ENCODE data around the gene CLPTM1L.
A peak's percentile ranks its signal among the peaks of the same experiment; 100 is the strongest.

CLPTM1L gene

DNA sequence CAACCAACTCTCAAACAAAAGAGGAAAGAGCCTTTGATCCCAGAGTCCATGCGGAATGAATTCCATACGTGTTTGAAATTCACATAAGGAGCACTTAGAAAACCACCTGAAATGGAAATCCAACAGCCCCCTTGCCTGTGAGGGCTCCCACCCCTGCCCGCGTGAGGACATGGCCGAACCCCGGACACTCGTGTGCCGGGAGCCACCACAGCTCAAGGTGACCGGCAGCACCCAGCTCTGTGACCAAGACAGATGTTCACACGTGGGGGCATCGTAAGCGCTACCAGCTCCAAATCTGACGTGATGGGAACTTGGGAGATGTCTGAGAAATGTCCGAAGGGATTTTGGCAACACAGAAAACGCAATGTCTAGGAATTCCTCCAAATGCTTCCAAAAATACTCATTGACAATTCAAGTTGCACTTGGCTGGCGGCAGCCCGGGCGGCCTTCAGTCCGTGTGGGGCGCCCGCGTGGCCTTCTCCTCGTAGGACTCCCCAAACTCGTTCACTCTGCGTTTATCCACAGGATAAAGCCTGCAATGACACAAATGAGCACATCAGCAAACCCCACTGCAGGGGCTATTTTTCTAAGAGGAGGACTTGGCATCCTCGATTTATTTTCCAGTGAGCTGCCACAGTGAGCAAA lies 26.9 kb downstream of the CLPTM1L start:
- Mint-ChIP-seq H3K27me3 (peaks cover 33% of the 10 kb centered on the region), H3K4me1 (ENCODE audit: low read depth) (peaks cover 14% of the 10 kb centered on the region), H3K9me3 (no peaks in the 10 kb centered on the region), H3K27ac (no peak overlapping the region), H3K4me3 (no peak overlapping the region), H3K36me3 (ENCODE audit: low read depth) (peaks cover 62% of the 10 kb centered on the region)
- intact Hi-C loops (cut with micrococcal nuclease) = no loop called here

DNA sequence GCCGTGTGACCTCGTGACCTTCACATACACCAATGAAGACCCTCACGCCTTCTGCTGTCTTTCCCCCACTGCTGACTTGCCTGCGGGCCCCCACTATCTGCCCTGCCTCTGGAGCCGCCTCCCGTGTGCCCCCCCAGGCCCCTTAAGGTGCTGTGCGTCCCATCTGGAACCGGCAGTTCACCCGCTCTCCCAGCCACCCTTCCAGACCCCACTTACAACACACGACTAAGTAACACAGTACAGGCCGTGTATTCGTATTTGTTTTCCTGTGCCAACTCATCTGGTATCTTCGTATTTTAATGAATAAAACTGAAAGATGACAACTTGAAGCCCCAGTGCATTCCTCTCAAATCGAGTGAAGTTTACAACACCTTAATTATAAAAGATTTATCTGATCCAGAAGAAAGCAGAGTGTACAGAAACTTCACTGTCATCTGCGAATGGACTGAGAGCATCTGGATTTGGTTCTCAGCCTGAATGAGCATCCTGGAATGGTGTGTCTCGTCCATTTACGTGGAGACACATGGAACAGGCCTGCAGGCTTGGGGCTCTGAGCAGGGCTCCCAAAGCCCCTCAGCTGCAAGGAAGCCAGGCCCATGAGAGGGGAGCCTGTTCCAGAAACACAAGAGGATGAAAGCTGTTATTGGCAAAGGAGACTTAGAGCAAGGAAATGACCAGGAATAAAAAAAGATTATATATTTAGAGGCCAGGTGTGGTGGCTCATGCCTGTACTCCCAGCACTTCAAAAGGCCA lies 28.1 kb downstream of the CLPTM1L start:
- Mint-ChIP-seq H3K4me1 (ENCODE audit: low read depth) (peaks cover 21% of the 10 kb centered on the region), H3K36me3 (ENCODE audit: low read depth) (peaks cover 51% of the 10 kb centered on the region), H3K27me3 (peaks cover 38% of the 10 kb centered on the region), H3K27ac (peak overlapping the region; percentile 6), H3K4me3 (no peak overlapping the region), H3K9me3 (peaks cover under 1% of the 10 kb centered on the region)
- intact Hi-C loops (cut with micrococcal nuclease) = no loop called here

- Mint-ChIP-seq H3K27ac (no peak overlapping the region), H3K9me3 (peaks cover 8% of the 10 kb centered on the region), H3K4me1 (ENCODE audit: low read depth) (peaks cover 21% of the 10 kb centered on the region), H3K4me3 (no peak overlapping the region), H3K36me3 (ENCODE audit: low read depth) (peaks cover 43% of the 10 kb centered on the region), H3K27me3 (peaks cover 43% of the 10 kb centered on the region)
- intact Hi-C loops (cut with micrococcal nuclease) = no loop called here
Measured at GRCh38 chr5:1315709-1316587, 29.0 kb downstream of the CLPTM1L start.

DNA sequence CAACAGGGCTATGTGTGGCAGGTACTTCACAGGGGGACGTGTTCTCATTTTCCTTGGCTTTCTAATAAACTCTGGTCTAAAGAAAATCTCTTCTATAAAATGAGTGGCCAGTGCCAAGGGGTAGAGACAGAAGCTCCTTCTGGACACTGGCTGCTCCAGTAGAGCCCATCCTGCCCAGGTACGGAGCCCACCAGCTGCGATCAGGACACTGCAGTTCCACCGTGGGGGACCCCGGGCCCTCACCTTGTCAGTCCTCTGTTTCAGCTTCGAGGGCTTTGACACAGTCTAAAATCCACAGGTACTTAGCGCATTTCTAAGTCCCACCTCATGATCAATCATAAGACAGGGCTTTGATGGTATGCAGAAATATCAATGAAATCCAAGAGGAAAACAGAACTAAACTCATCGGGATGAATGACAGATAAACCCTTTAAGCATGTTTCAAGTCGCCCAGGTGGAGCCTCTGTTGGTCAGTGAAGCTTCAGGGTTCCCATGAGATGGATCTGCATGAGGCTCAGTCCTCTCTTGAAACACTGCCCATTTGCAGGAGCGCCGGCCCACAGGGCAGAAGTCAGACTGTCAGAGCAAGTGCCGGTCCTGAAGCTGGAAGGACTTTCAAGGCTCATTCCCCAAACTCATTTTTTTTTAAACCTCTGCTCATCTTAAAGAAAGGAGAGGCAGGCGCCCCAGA lies 29.7 kb downstream of the CLPTM1L start:
- intact Hi-C loops (cut with micrococcal nuclease) = no loop called here
- Mint-ChIP-seq H3K27me3 (peaks cover 47% of the 10 kb centered on the region), H3K36me3 (ENCODE audit: low read depth) (peaks cover 35% of the 10 kb centered on the region), H3K4me3 (no peak overlapping the region), H3K9me3 (peaks cover 16% of the 10 kb centered on the region), H3K27ac (no peak overlapping the region), H3K4me1 (ENCODE audit: low read depth) (peaks cover 21% of the 10 kb centered on the region)

DNA sequence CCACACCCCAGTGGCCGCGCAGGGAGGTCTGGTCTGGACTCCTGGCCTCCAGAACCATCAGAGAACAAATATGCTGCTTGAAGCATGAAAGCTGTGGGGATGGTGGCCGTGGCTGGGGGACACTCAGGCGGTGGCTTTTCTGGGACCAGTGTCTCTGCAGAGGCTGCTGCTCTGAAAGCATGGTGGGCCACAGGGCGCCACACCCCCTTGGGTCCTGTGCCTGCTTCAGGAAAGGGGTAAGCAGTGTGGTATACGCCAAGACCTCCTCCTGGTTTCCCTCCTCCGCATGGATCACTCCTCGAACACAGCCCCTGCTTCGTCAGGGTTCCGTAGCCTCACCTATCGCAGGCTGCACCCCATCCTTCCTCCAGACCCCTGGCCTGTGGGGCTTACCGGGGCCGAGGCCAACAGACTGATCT lies 30.3 kb downstream of the CLPTM1L start:
- no peak overlapping the region for H3K4me3 Mint-ChIP-seq
- peaks cover 21% of the 10 kb centered on the region for H3K4me1 Mint-ChIP-seq (ENCODE audit: low read depth)
- H3K9me3 Mint-ChIP-seq = peaks cover 19% of the 10 kb centered on the region
- peaks cover 48% of the 10 kb centered on the region for H3K27me3 Mint-ChIP-seq
- no peak overlapping the region for H3K27ac Mint-ChIP-seq
- H3K36me3 Mint-ChIP-seq (ENCODE audit: low read depth) = peaks cover 29% of the 10 kb centered on the region
- intact Hi-C loops (cut with micrococcal nuclease) = no loop called here

DNA sequence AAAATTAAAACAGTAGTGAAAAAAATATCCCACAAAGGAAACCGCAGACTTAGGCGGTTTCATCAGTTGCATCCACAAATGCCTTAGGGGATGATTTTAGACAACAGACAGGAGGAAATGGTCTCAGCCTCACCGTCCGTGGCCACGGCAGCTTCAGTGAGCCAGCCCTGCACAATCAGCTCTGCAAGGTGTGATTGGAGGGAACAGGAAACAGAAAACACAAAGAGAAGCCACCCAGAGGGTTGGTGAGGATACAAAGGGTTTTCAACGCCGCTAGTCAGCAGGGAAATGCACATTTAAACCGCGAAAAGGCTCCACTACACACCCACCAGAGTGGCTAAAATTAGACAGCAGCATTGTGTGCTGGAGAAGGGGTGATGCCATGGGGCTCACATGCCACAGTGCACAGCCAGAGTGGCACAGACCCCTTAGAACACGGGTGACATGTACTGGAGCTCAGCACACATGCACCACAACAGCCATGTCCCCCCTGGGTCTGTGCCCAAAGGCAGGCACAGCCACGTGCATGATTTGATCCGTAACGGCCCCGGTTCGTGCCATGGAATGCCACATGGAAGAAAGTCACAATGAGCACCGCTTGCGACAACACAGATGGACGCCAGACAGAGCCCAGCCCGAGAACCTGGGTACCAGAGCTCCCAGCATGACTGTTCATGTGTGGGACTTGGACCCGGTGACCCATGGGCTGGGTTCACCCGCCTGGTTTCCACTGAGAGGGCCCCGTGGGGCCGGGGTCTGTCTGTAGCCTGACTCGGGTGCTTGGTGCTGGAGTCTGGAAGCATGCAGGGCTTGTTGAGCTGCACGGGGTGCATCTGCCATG lies 31.7 kb downstream of the CLPTM1L start:
- peaks cover 16% of the 10 kb centered on the region for H3K36me3 Mint-ChIP-seq (ENCODE audit: low read depth)
- peaks cover 48% of the 10 kb centered on the region for H3K27me3 Mint-ChIP-seq
- H3K4me3 Mint-ChIP-seq = no peak overlapping the region
- H3K9me3 Mint-ChIP-seq = peaks cover 19% of the 10 kb centered on the region
- intact Hi-C loops (cut with micrococcal nuclease) = no loop called here
- no peak overlapping the region for H3K27ac Mint-ChIP-seq
- H3K4me1 Mint-ChIP-seq (ENCODE audit: low read depth) = peaks cover 21% of the 10 kb centered on the region

GRCh38 chr5:1312206-1312605 lies 32.7 kb downstream of the CLPTM1L start:
- intact Hi-C loops (cut with micrococcal nuclease) = no loop called here
- Mint-ChIP-seq H3K4me3 (no peak overlapping the region), H3K27me3 (peaks cover 48% of the 10 kb centered on the region), H3K9me3 (peaks cover 19% of the 10 kb centered on the region), H3K4me1 (ENCODE audit: low read depth) (peaks cover 21% of the 10 kb centered on the region), H3K36me3 (ENCODE audit: low read depth) (peaks cover 6% of the 10 kb centered on the region), H3K27ac (no peak overlapping the region)

- intact Hi-C loops (cut with micrococcal nuclease) = no loop called here
- Mint-ChIP-seq H3K27ac (no peak overlapping the region), H3K9me3 (peaks cover 19% of the 10 kb centered on the region), H3K4me3 (no peak overlapping the region), H3K36me3 (ENCODE audit: low read depth) (no peaks in the 10 kb centered on the region), H3K27me3 (peaks cover 45% of the 10 kb centered on the region), H3K4me1 (ENCODE audit: low read depth) (peaks cover 18% of the 10 kb centered on the region)
Measured at GRCh38 chr5:1311439-1312055, 33.4 kb downstream of the CLPTM1L start.

DNA sequence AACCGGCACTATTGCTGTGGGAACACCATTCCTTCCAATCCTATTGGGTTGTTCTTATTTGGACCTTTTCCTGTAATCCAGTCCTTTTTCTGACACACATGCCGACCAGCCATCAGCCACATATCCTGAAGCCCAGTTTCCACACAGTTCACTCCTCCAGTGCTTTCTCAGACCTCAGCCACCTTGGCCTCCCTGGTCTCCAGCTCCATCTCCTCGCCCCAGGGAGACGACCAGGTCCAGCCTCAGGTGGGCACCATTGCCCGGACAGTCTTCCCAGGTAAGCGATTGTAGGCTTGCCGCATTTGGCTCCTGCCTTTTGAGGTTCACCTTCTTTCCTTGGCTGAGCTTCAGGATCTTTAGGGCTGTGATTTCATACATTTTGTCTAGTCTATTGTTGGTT lies 34.8 kb downstream of the CLPTM1L start:
- H3K27ac Mint-ChIP-seq = no peak overlapping the region
- H3K9me3 Mint-ChIP-seq = peaks cover 19% of the 10 kb centered on the region
- no peak overlapping the region for H3K4me3 Mint-ChIP-seq
- no peaks in the 10 kb centered on the region for H3K36me3 Mint-ChIP-seq (ENCODE audit: low read depth)
- peaks cover 19% of the 10 kb centered on the region for H3K4me1 Mint-ChIP-seq (ENCODE audit: low read depth)
- intact Hi-C loops (cut with micrococcal nuclease) = no loop called here
- H3K27me3 Mint-ChIP-seq = peaks cover 37% of the 10 kb centered on the region

GRCh38 chr5:1304033-1304432 lies 40.9 kb downstream of the CLPTM1L start:
- Mint-ChIP-seq H3K4me1 (ENCODE audit: low read depth) (peaks cover 17% of the 10 kb centered on the region), H3K36me3 (ENCODE audit: low read depth) (no peaks in the 10 kb centered on the region), H3K27ac (no peak overlapping the region), H3K4me3 (no peak overlapping the region), H3K9me3 (no peaks in the 10 kb centered on the region), H3K27me3 (peaks cover 12% of the 10 kb centered on the region)
- intact Hi-C loops (cut with micrococcal nuclease) = no loop called here

GRCh38 chr5:1302258-1302657 lies 42.6 kb downstream of the CLPTM1L start:
- Mint-ChIP-seq H3K4me1 (ENCODE audit: low read depth) (peaks cover 17% of the 10 kb centered on the region), H3K36me3 (ENCODE audit: low read depth) (no peaks in the 10 kb centered on the region), H3K27me3 (peaks cover 22% of the 10 kb centered on the region), H3K4me3 (no peak overlapping the region), H3K9me3 (no peaks in the 10 kb centered on the region), H3K27ac (no peak overlapping the region)
- intact Hi-C loops (cut with micrococcal nuclease) = no loop called here

DNA sequence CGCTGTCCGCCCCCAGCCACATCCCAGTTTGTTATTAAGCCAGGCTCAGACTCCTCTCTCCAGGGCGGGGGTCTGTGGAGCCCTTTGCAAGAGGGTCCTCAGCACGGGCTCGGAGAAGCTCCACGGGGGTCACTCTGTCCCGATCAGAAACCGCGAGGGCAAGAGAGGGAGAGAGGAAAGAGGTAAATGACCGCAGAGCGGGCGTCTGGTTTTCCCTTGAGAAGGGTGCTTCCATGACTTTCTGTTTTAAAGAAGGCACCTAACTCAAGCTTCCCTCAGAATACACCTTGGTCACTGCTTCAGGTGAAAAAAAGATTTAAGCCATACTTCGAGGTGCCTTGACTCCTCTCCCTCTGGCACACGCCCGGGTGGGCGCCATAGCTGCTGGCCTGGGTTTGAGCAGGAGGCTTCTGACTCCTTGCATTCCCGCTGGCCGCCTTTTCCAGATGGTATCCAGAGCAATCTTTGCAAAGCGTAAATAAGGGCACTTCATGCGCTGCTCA lies 44.3 kb downstream of the CLPTM1L start:
- H3K36me3 Mint-ChIP-seq (ENCODE audit: low read depth) = no peaks in the 10 kb centered on the region
- no peak overlapping the region for H3K27ac Mint-ChIP-seq
- no peaks in the 10 kb centered on the region for H3K9me3 Mint-ChIP-seq
- H3K4me1 Mint-ChIP-seq (ENCODE audit: low read depth) = peaks cover 17% of the 10 kb centered on the region
- intact Hi-C loops (cut with micrococcal nuclease) = no loop called here
- H3K4me3 Mint-ChIP-seq = no peak overlapping the region
- H3K27me3 Mint-ChIP-seq = peaks cover 36% of the 10 kb centered on the region
